HepG2 (cell line): ENCODE results near the gene DOCK4. TPM values are rescaled to one million over a fixed set of nuclear protein-coding genes. Genes with fewer than 3 reads are reported as not detected.

ENCODE experiments used
- ATAC-seq: fragments of 200-7000 bp; cut with Tn5 transposase; 3 replicates; pipeline ENCODE4 v1.9.1; 2020; ENCODE audit warnings: mild to moderate bottlenecking, moderate library complexity
- BruUV-seq: library from RNA; stranded (reverse); fragments of 400-500 nt; replicated peaks from 2 replicates; lab custom pipeline; 2021; lab: Mats Ljungman, UMichigan
- CTCF ChIA-PET: fragments of 300-600 bp; formaldehyde crosslinking; extraction: SDS; loops from one replicate; lab custom pipeline; 2021; ENCODE audit warnings: low total read pairs, inconsistent platforms, low intra/inter-chr PET ratio; lab: Yijun Ruan, JAX
- POLR2A ChIA-PET: fragments of 350-600 bp; sonication (Branson Sonifier 250); formaldehyde crosslinking; loops from one replicate; lab custom pipeline; 2020; ENCODE audit warnings: antibody characterized with exemption, inconsistent platforms; lab: Yijun Ruan, JAX
- DNase-seq: peaks from one replicate; pipeline ENCODE4 v3.0.0-alpha.2; 2015; ENCODE audit warnings: low spot score
- FAIRE-seq: peaks from 3 replicates; lab custom pipeline; 2011; peaks lifted over from hg19 to GRCh38; lab: Jason Lieb, UNC
- H2AFZ ChIP-seq: one replicate; pipeline ENCODE4 v1.6.1; 2011; ENCODE audit warnings: low read length, inconsistent platforms
- H3K27ac ChIP-seq: fragments of 300-600 bp; 3 replicates; pipeline ENCODE4 v1.8.0; 2011; ENCODE audit warnings: mixed run types, mild to moderate bottlenecking, mixed read lengths, low read length, inconsistent platforms; ENCODE audit not compliant: insufficient read depth; ENCODE audit errors: extremely low read length
- H3K27me3 ChIP-seq, 2 experiments: fragments of 200-600 bp in 1 of 2; 2 replicates in 1 of 2; 3 replicates in 1 of 2; pipeline versions ENCODE4 v1.6.0 to v1.8.0; 2011; ENCODE audit warnings: low read length in 2 of 2, mild to moderate bottlenecking in 2 of 2, moderate library complexity in 2 of 2, inconsistent platforms in 1 of 2; ENCODE audit not compliant: insufficient read depth in 2 of 2, control insufficient read depth in 1 of 2
- H3K36me3 ChIP-seq, 2 experiments: fragments of 200-600 bp in 1 of 2; replicated peaks in 1 of 2; 2 replicates in 1 of 2; 3 replicates in 1 of 2; pipeline versions ENCODE4 v1.5.1 to v1.8.0; 2011; ENCODE audit warnings: low read length in 2 of 2, inconsistent platforms in 1 of 2; ENCODE audit not compliant: insufficient read depth in 2 of 2, control insufficient read depth in 1 of 2
- H3K4me1 ChIP-seq: 2 replicates; pipeline ENCODE4 v1.5.1; 2012; ENCODE audit warnings: low read length, inconsistent platforms; ENCODE audit not compliant: insufficient read depth
- H3K4me2 ChIP-seq: 2 replicates; pipeline ENCODE4 v1.6.0; 2011; ENCODE audit warnings: low read depth, low read length, inconsistent platforms
- H3K4me3 ChIP-seq, 3 experiments: fragments of 200-600 bp in 1 of 3; sonication (generic), shearing (Covaris generic) in 1 of 3; replicated peaks in 1 of 3; 2 replicates each; pipeline ENCODE4 v1.5.1; 2011 to 2016; ENCODE audit warnings: low read length in 3 of 3, inconsistent platforms in 2 of 3, low read depth in 2 of 3, mild to moderate bottlenecking in 2 of 3, control low read depth in 1 of 3, mixed read lengths in 1 of 3; ENCODE audit not compliant: insufficient read depth in 1 of 3
- H3K79me2 ChIP-seq: one replicate; pipeline ENCODE4 v1.6.1; 2011; ENCODE audit warnings: low read length, inconsistent platforms; ENCODE audit not compliant: insufficient read depth
- H3K9ac ChIP-seq: 2 replicates; pipeline ENCODE4 v1.6.0; 2011; ENCODE audit warnings: mild to moderate bottlenecking, low read depth, low read length, inconsistent platforms; ENCODE audit not compliant: insufficient read depth
- H3K9me3 ChIP-seq: 2 replicates; pipeline ENCODE4 v1.5.1; 2012; ENCODE audit warnings: mild to moderate bottlenecking, low read length
- H4K20me1 ChIP-seq: 2 replicates; pipeline ENCODE4 v1.6.0; 2011; ENCODE audit warnings: inconsistent platforms, mild to moderate bottlenecking, low read length, moderate library complexity; ENCODE audit not compliant: insufficient read depth
- DPF2 ChIP-seq: sonication (generic); formaldehyde crosslinking; IDR thresholded peaks from 2 replicates; pipeline ENCODE4 v1.4.0; 2020; ENCODE audit warnings: mild to moderate bottlenecking, low read depth, missing genetic modification reagents, borderline replicate concordance
- FOXO1 ChIP-seq: sonication (generic); formaldehyde crosslinking; IDR thresholded peaks from 2 replicates; pipeline ENCODE4 v1.4.0; 2020; ENCODE audit warnings: missing genetic modification reagents
- GLI4 ChIP-seq: sonication (generic); formaldehyde crosslinking; IDR thresholded peaks from 2 replicates; pipeline ENCODE4 v1.5.1; 2020; ENCODE audit warnings: missing genetic modification reagents, mild to moderate bottlenecking, moderate library complexity, borderline replicate concordance
- GMEB1 ChIP-seq: sonication (generic); formaldehyde crosslinking; IDR thresholded peaks from 2 replicates; pipeline ENCODE4 v1.5.1; 2020; ENCODE audit warnings: missing genetic modification reagents, mild to moderate bottlenecking, borderline replicate concordance
- HIVEP1 ChIP-seq: sonication (generic); formaldehyde crosslinking; IDR thresholded peaks from 2 replicates; pipeline ENCODE4 v1.4.0; 2020; ENCODE audit warnings: mild to moderate bottlenecking, missing genetic modification reagents
- PAXIP1 ChIP-seq: sonication (generic); formaldehyde crosslinking; conservative IDR thresholded peaks from 2 replicates; pipeline ENCODE4 v1.4.0; 2020; ENCODE audit warnings: mild to moderate bottlenecking, missing genetic modification reagents, moderate library complexity
- PLRG1 ChIP-seq: fragments of 450-650 bp; conservative IDR thresholded peaks from 2 replicates; pipeline ENCODE4 v1.6.1; 2016
- RAD51 ChIP-seq: fragments of 450-650 bp; IDR thresholded peaks from 2 replicates; pipeline ENCODE4 v1.6.1; 2016; ENCODE audit warnings: borderline replicate concordance
- SMC3 ChIP-seq: IDR thresholded peaks from 2 replicates; pipeline ENCODE4 v1.6.1; 2011; ENCODE audit warnings: low read length, improper control_type of control experiment
- ZBTB44 ChIP-seq: sonication (generic); formaldehyde crosslinking; IDR thresholded peaks from 2 replicates; pipeline ENCODE4 v1.4.0; 2020; ENCODE audit warnings: missing genetic modification reagents
- ZNF138 ChIP-seq: sonication (generic); formaldehyde crosslinking; IDR thresholded peaks from 2 replicates; pipeline ENCODE4 v1.5.0; 2020; ENCODE audit warnings: mild to moderate bottlenecking, low read depth, missing genetic modification reagents
- WGBS: methylation state at CpG from one replicate; pipeline ENCODE4 v1.1.6; 2017; ENCODE audit warnings: low lambda C conversion rate; 5-methylcytosine and 5-hydroxymethylcytosine counted together
- in situ Hi-C: cut with HindIII; loops from 2 replicates; pipeline ENCODE4 v1.10.0; 2017; ENCODE audit warnings: low pct_unique_long_range_greater_than_20kb; ENCODE audit not compliant: extremely low pct_ligation_motif_present
- intact Hi-C: fragments of 100-400 bp; cut with micrococcal nuclease; formaldehyde crosslinking; loops from one replicate; pipeline ENCODE4 v1.10.0; 2022; ENCODE audit not compliant: unreplicated experiment
- polyA plus RNA-seq, 8 experiments: library from polyadenylated mRNA; depleted of rRNA in 3 of 8; stranded (reverse) in 7 of 8; unstranded in 1 of 8; fragments of >200 nt; fragmentation: Illumina TruSeq in 4 of 8; extraction: Trizol in 4 of 8; gene quantifications; 2 replicates each; pipeline versions ENCODE4 v1.2.1 to v1.2.3, GENCODE V29; 2011 to 2016; ENCODE audit warnings: low read depth in 4 of 8, missing spikeins in 1 of 8, mixed read lengths in 1 of 8; ENCODE audit not compliant: insufficient read depth in 1 of 8
- total RNA-seq, 5 experiments: library from RNA; depleted of rRNA; stranded (reverse); fragments of >200 nt; fragmentation: Illumina TruSeq; extraction: Trizol; gene quantifications; 2 replicates each; pipeline ENCODE4 v1.2.3, GENCODE V29; 2016; ENCODE audit warnings: low read depth in 1 of 5

Gene DOCK4
- total and polyA plus RNA-seq, 2 of the 13 experiments (the other 11 are each of a cell fraction or from before 2014, with no cell fraction given): 13.5 to 17.4 TPM

GRCh38 chr7:111841596-111842205, 364.5 kb downstream of the DOCK4 start:
- TF ChIP-seq ZBTB44 (CRISPR knock-in tag): no peak
- TF ChIP-seq PLRG1: no peak
- no peak for TF ChIP-seq HIVEP1 (CRISPR knock-in tag)
- no peak for TF ChIP-seq PAXIP1 (CRISPR knock-in tag)
- no peak for TF ChIP-seq DPF2 (CRISPR knock-in tag)
- no peak for TF ChIP-seq FOXO1
- no peak for TF ChIP-seq GMEB1 (CRISPR knock-in tag)
- no peak for TF ChIP-seq ZNF138 (CRISPR knock-in tag)
- TF ChIP-seq SMC3: no peak
- no peak for TF ChIP-seq GLI4 (CRISPR knock-in tag)
- TF ChIP-seq RAD51: no peak
- 98% methylated on average over 5 of the region's 5 CpGs for WGBS
- no peak for DNase-seq
- no TSS peak for BruUV-seq
- Histone ChIP-seq H3K27me3 (no peaks in the 10 kb centered on the region), H3K9ac (no peak overlapping the region), H3K9me3 (no peaks in the 10 kb centered on the region), H3K4me2 (no peak overlapping the region), H3K4me1 (peaks cover 13% of the 10 kb centered on the region), H2AFZ (no peak overlapping the region), H3K36me3 (peaks cover 0 to 5% of the 10 kb centered on the region in 2 experiments; a peak in 4 of 5 replicates), H3K4me3 (no peak overlapping the region), H3K79me2 (no peaks in the 10 kb centered on the region), H3K27ac (no peak overlapping the region), H4K20me1 (no peaks in the 10 kb centered on the region)
- intact Hi-C loops (no loop called here), in situ Hi-C loops (no loop called here)
- no peak for ATAC-seq
- POLR2A ChIA-PET: no interaction called here
- FAIRE-seq: no peak
- CTCF ChIA-PET: no interaction called here
